Bronchial epithelial cell (primary cell): ENCODE data around the gene LY6G6C. TPM values are rescaled to one million over a fixed set of nuclear protein-coding genes. Genes with fewer than 3 reads are reported as not detected.

Experiments used
- DNase-seq: peaks from one replicate; pipeline ENCODE4 v3.0.0-alpha.2; 2010; ENCODE audit warnings: low read depth
- FAIRE-seq: peaks from 2 replicates; lab custom pipeline; 2011; peaks lifted over from hg19 to GRCh38; lab: Jason Lieb, UNC
- H3K27me3 ChIP-seq: 2 replicates; pipeline ENCODE4 v1.5.1; 2011; ENCODE audit warnings: low read length; ENCODE audit not compliant: control insufficient read depth, insufficient read depth
- H3K36me3 ChIP-seq: 2 replicates; pipeline ENCODE4 v1.5.1; 2011; ENCODE audit warnings: low read length; ENCODE audit not compliant: control insufficient read depth, insufficient read depth
- H3K4me3 ChIP-seq: 2 replicates; pipeline ENCODE4 v1.5.1; 2011; ENCODE audit warnings: mild to moderate bottlenecking, low read depth, low read length, control low read depth
- CTCF ChIP-seq: IDR thresholded peaks from 2 replicates; pipeline ENCODE4 v1.5.1; 2011; ENCODE audit warnings: mild to moderate bottlenecking, moderate library complexity, low read length, control low read depth, inconsistent platforms; ENCODE audit not compliant: insufficient read depth, severe bottlenecking
- total RNA-seq: library from RNA; depleted of rRNA; stranded (reverse); fragments of >200 nt; gene quantifications from 2 replicates; pipeline ENCODE4 v1.2.1, GENCODE V29; 2014

LY6G6C gene
- total RNA-seq, 1 donor from 2014 or later, result not detected

DNA sequence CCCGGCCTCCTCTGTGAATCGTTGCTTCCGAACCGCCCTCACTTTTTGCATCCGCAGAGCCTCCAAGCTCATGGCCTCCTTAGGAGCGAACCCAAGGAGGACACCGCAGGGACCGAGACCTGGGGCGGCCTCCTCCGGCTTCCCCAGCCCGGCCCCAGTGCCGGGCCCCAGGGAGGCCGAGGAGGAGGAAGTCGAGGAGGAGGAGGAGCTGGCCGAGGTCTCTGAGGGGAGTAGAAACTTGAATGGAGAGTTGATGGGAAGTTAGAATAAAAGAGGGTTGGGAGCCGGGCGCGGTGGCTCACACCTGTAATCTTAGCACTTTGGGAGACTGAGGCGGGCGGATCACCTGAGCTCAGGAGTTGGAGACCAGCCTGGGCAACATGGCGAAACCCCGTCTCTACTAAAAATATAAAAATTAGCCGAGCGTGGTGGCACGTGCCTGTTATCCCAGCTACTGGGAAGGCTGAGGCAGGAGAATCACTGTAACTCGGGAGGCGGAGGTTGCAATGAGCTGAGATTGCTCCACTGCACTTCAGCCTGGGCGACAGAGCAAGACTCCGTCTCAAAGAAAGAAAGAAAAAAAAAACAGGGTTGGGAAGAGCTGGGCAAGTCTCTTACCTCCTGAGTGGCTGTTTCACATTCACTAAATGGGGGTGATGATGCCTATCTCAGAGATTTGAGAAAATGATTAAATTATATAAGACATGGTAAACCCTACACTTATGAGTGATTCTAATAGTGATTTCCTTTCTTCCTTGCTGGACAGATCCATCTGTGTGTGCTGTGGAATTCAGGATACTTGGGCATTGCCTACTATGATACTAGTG lies 19.1 kb upstream of the LY6G6C start:
- DNase-seq, result no peak
- H3K27me3 ChIP-seq, result no peaks in the 10 kb centered on the region
- H3K36me3 ChIP-seq, result peaks cover 3% of the 10 kb centered on the region
- H3K4me3 ChIP-seq, result peak overlapping the region; percentile 62
- no peak for FAIRE-seq
- TF ChIP-seq CTCF, result no peak

DNA sequence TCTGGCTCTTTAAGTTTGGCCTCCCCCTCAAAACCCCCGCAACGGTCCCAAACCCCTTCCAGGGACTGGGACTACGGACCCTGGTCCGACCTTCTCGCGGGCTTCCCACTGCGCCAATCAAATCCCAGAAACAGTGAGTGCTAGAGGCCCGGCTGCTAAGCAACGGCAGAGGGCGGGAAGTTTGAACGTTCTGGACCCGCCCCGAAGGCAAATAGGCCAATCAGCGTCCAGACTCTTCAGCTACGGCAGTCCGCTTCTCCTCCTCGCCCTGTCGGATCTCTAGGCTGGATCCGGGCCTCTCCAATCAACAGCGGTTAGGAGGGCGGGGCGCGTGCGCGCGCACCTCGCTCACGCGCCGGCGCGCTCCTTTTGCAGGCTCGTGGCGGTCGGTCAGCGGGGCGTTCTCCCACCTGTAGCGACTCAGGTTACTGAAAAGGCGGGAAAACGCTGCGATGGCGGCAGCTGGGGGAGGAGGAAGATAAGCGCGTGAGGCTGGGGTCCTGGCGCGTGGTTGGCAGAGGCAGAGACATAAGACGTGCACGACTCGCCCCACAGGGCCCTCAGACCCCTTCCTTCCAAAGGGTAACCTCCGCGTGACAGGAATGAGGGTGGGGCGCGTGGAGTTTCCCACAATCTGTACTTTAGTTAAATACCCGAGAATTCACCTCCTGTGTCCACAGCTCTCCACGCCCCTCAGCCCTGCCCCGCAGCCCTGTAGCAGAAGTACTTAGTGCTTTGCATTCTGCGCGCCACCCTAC lies 18.3 kb upstream of the LY6G6C start, which contains the start of gene MSH5:
TSS of gene MSH5 (plus strand) at position 367 of the 758 bp plus-strand sequence. CDS start 462 bp downstream, outside the sequence.
- peak; percentile 98 for DNase-seq
- H3K4me3 ChIP-seq, result peak within 1 kb of the TSS; percentile 62
- FAIRE-seq, result no peak
- no peaks in the 10 kb centered on the region for H3K27me3 ChIP-seq
- TF ChIP-seq CTCF, result no peak
- H3K36me3 ChIP-seq, result peaks cover 3% of the 10 kb centered on the region

DNA sequence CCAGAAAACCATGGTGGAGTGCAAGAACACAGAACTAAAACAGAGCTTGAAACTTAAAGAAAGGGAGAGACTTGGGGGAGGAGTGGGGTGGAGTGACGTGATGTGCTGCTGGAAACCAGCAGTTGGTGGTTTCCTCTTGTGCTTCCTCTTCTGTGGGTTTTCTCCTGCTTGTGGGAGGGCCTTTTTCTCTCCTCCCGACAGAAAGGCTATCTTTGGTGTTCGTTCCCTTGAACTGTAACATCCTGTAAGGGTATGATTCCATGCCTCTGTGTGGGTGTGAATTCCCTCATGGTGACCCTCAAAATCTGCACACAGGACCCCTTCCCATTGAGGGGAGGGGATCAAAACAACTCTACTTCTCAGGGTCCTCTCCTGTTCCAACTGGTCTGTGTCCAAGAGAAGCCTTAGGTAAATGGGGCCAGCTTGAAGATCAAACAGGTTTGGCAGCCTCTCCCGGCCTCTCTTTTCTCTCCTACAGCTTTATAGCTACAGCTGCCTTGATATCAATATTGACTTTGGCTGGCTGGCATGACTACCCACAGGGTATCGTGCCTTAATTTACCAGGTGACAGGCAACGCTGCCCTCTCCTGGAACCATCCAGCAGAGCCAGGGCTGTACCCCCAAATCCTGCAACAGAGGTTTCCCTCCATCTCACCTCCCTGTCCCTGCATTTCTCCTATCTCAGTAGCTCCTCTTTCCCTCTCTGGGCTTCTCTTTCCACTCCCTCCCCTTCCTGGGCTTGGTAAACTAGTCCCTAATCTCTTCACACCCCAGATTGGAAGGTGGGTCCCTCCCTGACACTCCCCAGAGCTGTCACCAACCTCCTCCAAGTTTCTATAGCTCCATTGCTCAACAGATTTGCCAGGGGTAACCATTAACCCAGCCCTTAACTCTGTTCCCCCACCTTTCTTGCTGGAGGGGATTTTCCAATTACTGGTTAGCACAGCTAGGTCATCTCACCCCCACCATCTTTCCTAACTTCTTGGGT lies 16.7 kb upstream of the LY6G6C start:
- Histone ChIP-seq H3K27me3 (no peaks in the 10 kb centered on the region), H3K4me3 (no peak overlapping the region), H3K36me3 (peaks cover 13% of the 10 kb centered on the region)
- DNase-seq (peak; percentile 77), FAIRE-seq (no peak)
- peak; percentile 34 for TF ChIP-seq CTCF

DNA sequence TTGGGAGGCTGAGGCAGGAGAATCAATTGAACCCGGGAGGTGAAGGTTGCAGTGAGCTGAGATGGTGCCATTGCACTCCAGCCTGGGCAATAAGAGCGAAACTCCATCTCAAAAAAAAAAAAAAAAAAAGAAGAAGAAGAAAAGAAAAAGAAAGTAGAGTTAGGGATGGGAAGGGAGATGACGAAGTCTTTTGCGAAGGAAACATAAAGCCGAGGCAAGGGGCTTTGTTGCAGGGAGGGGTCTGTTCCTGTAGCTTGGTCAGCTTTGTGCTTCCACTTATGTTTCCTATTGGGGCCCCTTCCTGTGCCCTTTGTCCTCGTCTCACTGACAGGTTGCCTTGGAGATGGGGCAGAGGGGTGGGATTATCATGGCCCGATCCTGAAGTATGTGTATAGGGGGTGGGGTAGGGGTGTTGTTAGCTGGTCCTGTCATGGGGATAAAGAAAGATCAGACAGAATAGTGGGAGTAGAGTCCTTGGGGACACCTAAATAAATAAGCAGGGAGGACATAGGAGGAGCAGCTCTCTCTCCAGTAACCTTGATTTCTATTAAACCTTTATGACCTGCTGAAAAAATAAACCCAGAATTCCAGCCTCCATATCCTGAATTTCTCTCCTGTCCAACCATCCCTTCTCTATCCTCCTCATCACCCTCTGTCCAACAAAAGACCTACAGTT lies 15.9 kb upstream of the LY6G6C start:
- no peak overlapping the region for H3K4me3 ChIP-seq

More for the DNA sequence above, 15.9 kb upstream of the LY6G6C start:
- Histone ChIP-seq H3K27me3 (no peaks in the 10 kb centered on the region), H3K36me3 (peaks cover 17% of the 10 kb centered on the region)
- TF ChIP-seq CTCF, result no peak
- FAIRE-seq, result no peak
- no peak for DNase-seq
